ENCODE data around the gene ATP8A2. TPM values are rescaled to one million over a fixed set of nuclear protein-coding genes. Genes with fewer than 3 reads are reported as not detected.

The ATP8A2 gene
- total RNA-seq, 4 donors from 2014 or later = 0.29 to 0.65 (median 0.46) TPM

GRCh38 chr13:26030331-26030730, 658.6 kb downstream of the ATP8A2 start:
- Histone ChIP-seq H3K4me3 (no peak overlapping the region), H3K4me1 (no peaks in the 10 kb centered on the region), H3K9me3 (no peaks in the 10 kb centered on the region), H3K27me3 (no peaks in the 10 kb centered on the region), H3K27ac (replicated peaks in 1 of 4) (no peak overlapping the region), H3K36me3 (no peaks in the 10 kb centered on the region)
- DNase-seq (ENCODE audit: extremely low spot score) = no peak
- WGBS = 85% methylated on average over 4 of the region's 4 CpGs
- TF ChIP-seq POLR2AphosphoS5 (IDR thresholded peaks at IDR 0.05) = no peak
- no peak for TF ChIP-seq EP300 (IDR thresholded peaks at IDR 0.05)
- TF ChIP-seq CTCF (IDR thresholded peaks at IDR 0.05) = no peak
- TF ChIP-seq POLR2A (IDR thresholded peaks at IDR 0.05; ENCODE audit: low read depth) = no peak
- intact Hi-C loops (cut with DNase I) = no loop called here

- 73% methylated on average over 3 of the region's 3 CpGs for WGBS
- Histone ChIP-seq H3K9me3 (peaks cover 0 to 9% (median 0%) of the 10 kb centered on the region in 4 donors), H3K27ac (replicated peaks in 1 of 4) (no peak overlapping the region), H3K4me1 (no peaks in the 10 kb centered on the region), H3K4me3 (no peak overlapping the region), H3K36me3 (no peaks in the 10 kb centered on the region), H3K27me3 (peaks cover 0 to 11% (median 0%) of the 10 kb centered on the region in 4 donors)
- intact Hi-C loops (cut with DNase I) = no loop called here
- DNase-seq (ENCODE audit: extremely low spot score) = no peak
- no peak for TF ChIP-seq POLR2AphosphoS5 (IDR thresholded peaks at IDR 0.05)
- no peak for TF ChIP-seq POLR2A (IDR thresholded peaks at IDR 0.05; ENCODE audit: low read depth)
- TF ChIP-seq EP300 (IDR thresholded peaks at IDR 0.05) = no peak
- no peak for TF ChIP-seq CTCF (IDR thresholded peaks at IDR 0.05)
Observed at GRCh38 chr13:26034018-26034417, 662.2 kb downstream of the ATP8A2 start.

GRCh38 chr13:26036383-26036782, 664.6 kb downstream of the ATP8A2 start:
- no peak for DNase-seq (ENCODE audit: extremely low spot score)
- Histone ChIP-seq H3K4me3 (no peak overlapping the region), H3K9me3 (peaks cover 0 to 9% (median 0%) of the 10 kb centered on the region in 4 donors), H3K27ac (replicated peaks in 1 of 4) (no peak overlapping the region), H3K36me3 (no peaks in the 10 kb centered on the region), H3K4me1 (no peaks in the 10 kb centered on the region), H3K27me3 (peaks cover 0 to 11% (median 0%) of the 10 kb centered on the region in 4 donors)
- WGBS = 92% methylated on average over 4 of the region's 4 CpGs
- no peak for TF ChIP-seq POLR2AphosphoS5 (IDR thresholded peaks at IDR 0.05)
- TF ChIP-seq POLR2A (IDR thresholded peaks at IDR 0.05; ENCODE audit: low read depth) = no peak
- TF ChIP-seq CTCF (IDR thresholded peaks at IDR 0.05) = no peak
- intact Hi-C loops (cut with DNase I) = no loop called here

GRCh38 chr13:26037302-26037701, 665.5 kb downstream of the ATP8A2 start:
- Histone ChIP-seq H3K4me1 (no peaks in the 10 kb centered on the region), H3K36me3 (no peaks in the 10 kb centered on the region), H3K27me3 (peaks cover 0 to 11% (median 0%) of the 10 kb centered on the region in 4 donors), H3K9me3 (peaks cover 0 to 9% (median 0%) of the 10 kb centered on the region in 4 donors), H3K4me3 (no peak overlapping the region), H3K27ac (replicated peaks in 1 of 4) (no peak overlapping the region)
- intact Hi-C loops (cut with DNase I) = no loop called here
- DNase-seq (ENCODE audit: extremely low spot score) = no peak
- WGBS = 33% methylated on average over 2 of the region's 2 CpGs
- TF ChIP-seq POLR2AphosphoS5 (IDR thresholded peaks at IDR 0.05) (no peak), CTCF (IDR thresholded peaks at IDR 0.05) (peak in 1 of 3 experiments; percentile 14)

- Histone ChIP-seq H3K27me3 (peaks cover 0 to 11% (median 0%) of the 10 kb centered on the region in 4 donors), H3K4me1 (no peaks in the 10 kb centered on the region), H3K36me3 (no peaks in the 10 kb centered on the region), H3K9me3 (peaks cover 0 to 9% (median 0%) of the 10 kb centered on the region in 4 donors), H3K4me3 (no peak overlapping the region), H3K27ac (replicated peaks in 1 of 4) (no peak overlapping the region)
- intact Hi-C loops (cut with DNase I) = no loop called here
- DNase-seq (ENCODE audit: extremely low spot score) = peak; percentile 90
- 94% methylated on average over 8 of the region's 8 CpGs for WGBS
- TF ChIP-seq POLR2AphosphoS5 (IDR thresholded peaks at IDR 0.05) (no peak), POLR2A (IDR thresholded peaks at IDR 0.05; ENCODE audit: low read depth) (no peak), CTCF (IDR thresholded peaks at IDR 0.05) (no peak), EP300 (IDR thresholded peaks at IDR 0.05) (no peak)
Observed at GRCh38 chr13:26038931-26039475, 667.2 kb downstream of the ATP8A2 start.
